Hepatocyte (in vitro differentiated cells): ENCODE data around the gene KCNG4.

Source experiments
- EZH2 ChIP-seq: fragments of 200-600 bp; sonication (generic); IDR thresholded peaks from 2 replicates; pipeline ENCODE4 v1.6.1; 2016; ENCODE audit warnings: antibody characterized with exemption, mild to moderate bottlenecking, borderline replicate concordance
- EZH2phosphoT487 ChIP-seq: fragments of 200-600 bp; sonication (generic); IDR thresholded peaks from one replicate; pipeline ENCODE4 v1.6.1; 2018; ENCODE audit warnings: antibody characterized with exemption, mild to moderate bottlenecking, low read depth, moderate library complexity; ENCODE audit not compliant: unreplicated experiment, severe bottlenecking
- TF ChIP-seq, protein P1 (sequence below): fragments of 200-600 bp; sonication (generic); IDR thresholded peaks from 2 replicates; pipeline ENCODE4 v1.5.1; 2016; ENCODE audit warnings: antibody characterized with exemption, mild to moderate bottlenecking; ENCODE audit not compliant: poor library complexity

- TF ChIP-seq, protein P1, sequence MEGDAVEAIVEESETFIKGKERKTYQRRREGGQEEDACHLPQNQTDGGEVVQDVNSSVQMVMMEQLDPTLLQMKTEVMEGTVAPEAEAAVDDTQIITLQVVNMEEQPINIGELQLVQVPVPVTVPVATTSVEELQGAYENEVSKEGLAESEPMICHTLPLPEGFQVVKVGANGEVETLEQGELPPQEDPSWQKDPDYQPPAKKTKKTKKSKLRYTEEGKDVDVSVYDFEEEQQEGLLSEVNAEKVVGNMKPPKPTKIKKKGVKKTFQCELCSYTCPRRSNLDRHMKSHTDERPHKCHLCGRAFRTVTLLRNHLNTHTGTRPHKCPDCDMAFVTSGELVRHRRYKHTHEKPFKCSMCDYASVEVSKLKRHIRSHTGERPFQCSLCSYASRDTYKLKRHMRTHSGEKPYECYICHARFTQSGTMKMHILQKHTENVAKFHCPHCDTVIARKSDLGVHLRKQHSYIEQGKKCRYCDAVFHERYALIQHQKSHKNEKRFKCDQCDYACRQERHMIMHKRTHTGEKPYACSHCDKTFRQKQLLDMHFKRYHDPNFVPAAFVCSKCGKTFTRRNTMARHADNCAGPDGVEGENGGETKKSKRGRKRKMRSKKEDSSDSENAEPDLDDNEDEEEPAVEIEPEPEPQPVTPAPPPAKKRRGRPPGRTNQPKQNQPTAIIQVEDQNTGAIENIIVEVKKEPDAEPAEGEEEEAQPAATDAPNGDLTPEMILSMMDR, result no peak
- TF ChIP-seq EZH2 (no peak), EZH2phosphoT487 (no peak)
These were observed 19.0 kb downstream of the KCNG4 start for GRCh38 chr16:84220851-84221250.
